HEK293T (cell line): ENCODE data around the gene SAMD11.

Experiments
- FOXK2 ChIP-seq: fragments of 450-650 bp; IDR thresholded peaks from 2 replicates; pipeline ENCODE4 v1.6.1; 2016; ENCODE audit warnings: mild to moderate bottlenecking
- L3MBTL2 ChIP-seq: fragments of 450-650 bp; conservative IDR thresholded peaks from 2 replicates; pipeline ENCODE4 v1.6.1; 2016; ENCODE audit warnings: mild to moderate bottlenecking
- SP1 ChIP-seq: fragments of 450-650 bp; IDR thresholded peaks from 2 replicates; pipeline ENCODE4 v1.6.1; 2017
- TARDBP ChIP-seq: fragments of 450-650 bp; IDR thresholded peaks from 2 replicates; pipeline ENCODE4 v1.6.1; 2016

DNA sequence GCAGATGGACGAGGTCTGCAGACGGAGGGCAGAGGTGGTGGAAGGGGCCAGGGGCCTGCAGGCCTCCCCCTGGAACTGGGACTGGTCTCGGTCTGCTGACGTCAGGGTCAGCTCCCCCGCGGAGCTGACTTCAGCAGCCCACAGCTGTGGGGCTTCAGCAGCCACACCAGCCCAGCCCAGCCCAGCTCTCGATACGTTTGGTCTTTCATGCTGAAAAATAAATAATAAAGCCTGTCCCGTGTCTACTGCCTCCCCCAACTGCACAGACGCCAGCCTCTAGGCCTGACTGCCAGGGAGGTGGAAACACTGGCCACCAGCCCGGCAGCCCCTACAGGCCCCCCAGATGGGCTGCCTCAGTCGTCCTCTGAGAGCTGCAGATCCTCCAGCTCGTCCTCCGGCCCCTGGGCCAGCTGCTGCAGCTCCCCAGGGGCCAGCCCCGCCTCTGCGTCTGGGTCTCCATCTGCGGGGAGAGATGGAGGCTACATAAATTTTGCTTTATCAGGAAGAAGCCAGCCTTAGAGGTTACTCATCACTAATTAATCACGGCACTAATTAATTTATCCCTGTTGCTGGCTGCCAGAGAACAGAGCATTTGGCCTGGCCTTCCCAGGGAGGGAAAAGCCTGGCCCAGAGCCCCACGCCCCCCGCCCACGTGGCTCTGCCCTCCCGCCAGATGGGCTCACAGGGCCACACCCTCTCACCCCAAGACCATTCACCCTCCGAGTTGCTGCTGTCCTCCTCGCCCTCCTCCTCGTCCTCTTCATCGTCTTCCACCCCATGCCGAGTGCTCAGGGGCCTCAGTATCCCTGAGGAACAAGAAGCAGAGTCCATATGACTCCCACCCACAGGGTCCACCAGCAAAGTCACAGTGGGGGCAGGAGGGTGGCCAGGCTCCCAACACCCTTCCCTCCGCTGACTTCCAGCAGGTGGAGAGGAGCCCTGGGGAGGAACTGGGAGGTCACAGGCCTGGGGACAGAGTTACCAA lies 20.9 kb downstream of the SAMD11 start:
- TF ChIP-seq L3MBTL2 = no peak
- TF ChIP-seq SP1 = no peak
- TF ChIP-seq TARDBP = no peak
- TF ChIP-seq FOXK2 = no peak
